Trophoblast cell (in vitro differentiated cells and primary cell): ENCODE results near the gene ZNF827.

Experiments used
- DNase-seq, 2 donors: peaks; one replicate each; pipeline ENCODE4 v3.0.0-alpha.2; 2016
- H2AFZ ChIP-seq: 2 replicates; pipeline ENCODE4 v1.6.1; 2013; ENCODE audit warnings: low read length, moderate library complexity, mild to moderate bottlenecking; ENCODE audit not compliant: insufficient read depth, poor library complexity
- H2AK5ac ChIP-seq: 2 replicates; pipeline ENCODE4 v1.6.1; 2013; ENCODE audit warnings: mild to moderate bottlenecking, low read length
- H2BK120ac ChIP-seq: 2 replicates; pipeline ENCODE4 v1.6.1; 2013; ENCODE audit warnings: low read length, mild to moderate bottlenecking, moderate library complexity; ENCODE audit not compliant: insufficient read depth, poor library complexity
- H2BK12ac ChIP-seq: 2 replicates; pipeline ENCODE4 v1.6.1; 2013; ENCODE audit warnings: mild to moderate bottlenecking, low read length, moderate library complexity
- H2BK5ac ChIP-seq: 2 replicates; pipeline ENCODE4 v1.6.1; 2013; ENCODE audit warnings: low read length, low read depth, moderate library complexity, mild to moderate bottlenecking; ENCODE audit not compliant: poor library complexity
- H3K14ac ChIP-seq: 2 replicates; pipeline ENCODE4 v1.6.1; 2013; ENCODE audit warnings: mild to moderate bottlenecking, low read length
- H3K18ac ChIP-seq: 2 replicates; pipeline ENCODE4 v1.6.1; 2013; ENCODE audit warnings: mild to moderate bottlenecking, low read length
- H3K23ac ChIP-seq: 2 replicates; pipeline ENCODE4 v1.6.1; 2013; ENCODE audit warnings: low read length
- H3K27ac ChIP-seq: 2 replicates; pipeline ENCODE4 v1.5.1; 2013; ENCODE audit warnings: low read depth, mild to moderate bottlenecking, inconsistent platforms, low read length, moderate library complexity
- H3K27me3 ChIP-seq: 2 replicates; pipeline ENCODE4 v1.6.1; 2013; ENCODE audit warnings: inconsistent platforms, mild to moderate bottlenecking, low read length, moderate library complexity; ENCODE audit not compliant: insufficient read depth
- H3K36me3 ChIP-seq, 2 experiments: 1 replicate in 1 of 2; 2 replicates in 1 of 2; pipeline ENCODE4 v1.6.1; 2013; ENCODE audit warnings: low read length in 2 of 2, mild to moderate bottlenecking in 2 of 2, moderate library complexity in 1 of 2; ENCODE audit not compliant: insufficient read depth in 2 of 2, control insufficient read depth in 1 of 2
- H3K4ac ChIP-seq: 2 replicates; pipeline ENCODE4 v1.6.1; 2013; ENCODE audit warnings: low read depth, mild to moderate bottlenecking, low read length, moderate library complexity
- H3K4me1 ChIP-seq, 2 experiments: 1 replicate in 1 of 2; 2 replicates in 1 of 2; pipeline ENCODE4 v1.6.1; 2013; ENCODE audit warnings: low read length in 2 of 2, mild to moderate bottlenecking in 2 of 2, moderate library complexity in 1 of 2; ENCODE audit not compliant: insufficient read depth in 2 of 2, control insufficient read depth in 1 of 2
- H3K4me2 ChIP-seq: 2 replicates; pipeline ENCODE4 v1.6.1; 2013; ENCODE audit warnings: inconsistent platforms, mild to moderate bottlenecking, low read length, moderate library complexity
- H3K4me3 ChIP-seq: 2 replicates; pipeline ENCODE4 v1.5.1; 2013; ENCODE audit warnings: mild to moderate bottlenecking, low read depth, low read length, inconsistent platforms
- H3K79me1 ChIP-seq: one replicate; pipeline ENCODE4 v1.6.1; 2013; ENCODE audit warnings: low read length
- H3K79me2 ChIP-seq: 2 replicates; pipeline ENCODE4 v1.6.1; 2013; ENCODE audit warnings: low read length, mild to moderate bottlenecking; ENCODE audit not compliant: control insufficient read depth, insufficient read depth, poor library complexity
- H3K9ac ChIP-seq: 2 replicates; pipeline ENCODE4 v1.6.1; 2013; ENCODE audit warnings: mild to moderate bottlenecking, low read length
- H3K9me3 ChIP-seq: 2 replicates; pipeline ENCODE4 v1.6.1; 2013; ENCODE audit warnings: low read depth, mild to moderate bottlenecking, control low read depth, inconsistent platforms, low read length; ENCODE audit not compliant: insufficient read depth
- H4K12ac ChIP-seq: 2 replicates; pipeline ENCODE4 v1.6.1; 2013; ENCODE audit warnings: low read depth, mild to moderate bottlenecking, low read length, moderate library complexity
- H4K8ac ChIP-seq: 2 replicates; pipeline ENCODE4 v1.6.1; 2013; ENCODE audit warnings: low read depth, mild to moderate bottlenecking, low read length, moderate library complexity
- H4K91ac ChIP-seq: one replicate; pipeline ENCODE4 v1.6.1; 2013; ENCODE audit warnings: low read depth, mild to moderate bottlenecking, low read length, moderate library complexity
- WGBS: extraction: QIAGEN DNeasy Blood & Tissue Kit; methylation state at CpG from one replicate; pipeline ENCODE4 v1.1.7; 2013; ENCODE audit warnings: missing lambda C conversion rate; ENCODE audit not compliant: insufficient read length, insufficient coverage; ENCODE audit errors: extremely low coverage; 5-methylcytosine and 5-hydroxymethylcytosine counted together

ZNF827 gene

GRCh38 chr4:145799223-145799622 lies 139.4 kb downstream of the ZNF827 start:
- Histone ChIP-seq H3K4ac (no peak overlapping the region), H3K79me2 (no peaks in the 10 kb centered on the region), H3K27ac (no peak overlapping the region), H3K14ac (no peak overlapping the region), H3K18ac (no peak overlapping the region), H4K91ac (no peak overlapping the region), H3K4me3 (no peak overlapping the region), H3K4me2 (no peak overlapping the region), H2AK5ac (no peak overlapping the region), H3K9me3 (no peaks in the 10 kb centered on the region), H4K12ac (no peak overlapping the region), H3K79me1 (peaks cover 4% of the 10 kb centered on the region), H3K36me3 (peaks cover 0 to 3% of the 10 kb centered on the region in 2 experiments), H2BK5ac (no peak overlapping the region), H2AFZ (no peak overlapping the region), H2BK12ac (no peak overlapping the region), H2BK120ac (no peak overlapping the region), H3K4me1 (peaks cover 3 to 4% of the 10 kb centered on the region in 2 experiments), H3K9ac (no peak overlapping the region), H4K8ac (no peak overlapping the region), H3K27me3 (no peaks in the 10 kb centered on the region), H3K23ac (no peak overlapping the region)
- DNase-seq, result no peak
- no CpG with 5 or more reads among the region's 2 CpGs for WGBS

GRCh38 chr4:145797278-145797677 lies 141.3 kb downstream of the ZNF827 start:
- Histone ChIP-seq H2AK5ac (no peak overlapping the region), H3K4me1 (peaks cover 3 to 4% of the 10 kb centered on the region in 2 experiments), H2BK12ac (no peak overlapping the region), H3K79me1 (peaks cover 3% of the 10 kb centered on the region), H4K8ac (no peak overlapping the region), H3K4ac (no peak overlapping the region), H3K27ac (no peak overlapping the region), H3K79me2 (no peaks in the 10 kb centered on the region), H3K9ac (no peak overlapping the region), H2AFZ (no peak overlapping the region), H4K12ac (no peak overlapping the region), H2BK120ac (no peak overlapping the region), H3K4me3 (no peak overlapping the region), H4K91ac (no peak overlapping the region), H2BK5ac (no peak overlapping the region), H3K27me3 (no peaks in the 10 kb centered on the region), H3K9me3 (no peaks in the 10 kb centered on the region), H3K18ac (no peak overlapping the region), H3K4me2 (no peak overlapping the region), H3K23ac (no peak overlapping the region), H3K36me3 (peaks cover 0 to 3% of the 10 kb centered on the region in 2 experiments), H3K14ac (no peak overlapping the region)
- no peak for DNase-seq

DNA sequence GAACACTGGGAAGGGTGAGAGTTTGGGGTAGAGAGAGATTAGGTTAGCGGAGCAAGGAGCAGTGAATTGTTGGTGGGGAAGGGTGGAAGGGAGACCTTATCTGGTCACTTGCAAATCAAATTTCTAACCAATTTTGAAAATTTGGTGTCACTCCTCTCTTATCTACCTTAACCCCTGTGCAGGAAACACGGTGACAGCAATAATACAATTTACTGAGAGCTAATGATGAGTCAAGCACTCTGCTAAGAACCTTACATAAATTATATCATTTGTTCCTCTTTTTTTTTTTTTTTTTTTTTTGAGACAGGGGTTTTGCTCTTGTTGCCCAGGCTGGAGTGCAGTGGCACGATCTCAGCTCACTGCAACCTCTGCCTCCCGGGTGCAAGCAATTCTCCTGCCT lies 142.3 kb downstream of the ZNF827 start:
- H3K79me2 ChIP-seq, result no peaks in the 10 kb centered on the region
- no peak overlapping the region for H4K12ac ChIP-seq
- no peak overlapping the region for H3K9ac ChIP-seq
- peaks cover 3 to 5% of the 10 kb centered on the region in 2 experiments for H3K4me1 ChIP-seq
- H2AK5ac ChIP-seq, result no peak overlapping the region
- H3K79me1 ChIP-seq, result no peaks in the 10 kb centered on the region
- no peak overlapping the region for H2BK120ac ChIP-seq
- H3K4me3 ChIP-seq, result no peak overlapping the region
- 100% methylated on average over 1 of the region's 4 CpGs for WGBS
- H4K8ac ChIP-seq, result no peak overlapping the region
- H2BK5ac ChIP-seq, result no peak overlapping the region
- no peaks in the 10 kb centered on the region for H3K9me3 ChIP-seq
- DNase-seq, result no peak
- H3K4me2 ChIP-seq, result no peak overlapping the region
- no peak overlapping the region for H2AFZ ChIP-seq
- H2BK12ac ChIP-seq, result no peak overlapping the region
- H3K27ac ChIP-seq, result no peak overlapping the region
- no peak overlapping the region for H4K91ac ChIP-seq
- no peak overlapping the region for H3K4ac ChIP-seq
- H3K18ac ChIP-seq, result no peak overlapping the region
- H3K36me3 ChIP-seq, result peaks cover 0 to 3% of the 10 kb centered on the region in 2 experiments
- H3K27me3 ChIP-seq, result no peaks in the 10 kb centered on the region
- H3K23ac ChIP-seq, result no peak overlapping the region
- H3K14ac ChIP-seq, result no peak overlapping the region

DNA sequence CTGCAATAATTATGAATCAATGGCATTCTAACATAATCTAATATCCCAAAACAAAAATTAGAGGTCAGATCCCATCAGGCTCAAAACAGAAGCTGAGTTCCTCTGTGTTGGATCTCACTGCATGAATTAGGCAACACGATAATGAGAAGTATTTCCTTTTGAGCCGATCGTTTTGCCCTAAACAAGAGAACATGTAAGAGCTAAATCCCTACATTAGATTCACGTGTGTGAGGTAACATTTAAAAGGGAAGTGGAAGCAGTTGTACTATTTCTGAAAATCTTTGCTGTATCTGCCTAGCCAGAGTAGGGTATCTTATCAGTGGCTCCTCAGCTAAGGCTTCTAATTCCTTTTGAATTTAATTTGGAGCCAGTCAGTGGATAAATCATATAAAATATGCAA lies 143.1 kb downstream of the ZNF827 start:
- Histone ChIP-seq H3K4ac (no peak overlapping the region), H3K79me2 (no peaks in the 10 kb centered on the region), H3K18ac (no peak overlapping the region), H2BK120ac (no peak overlapping the region), H3K9me3 (no peaks in the 10 kb centered on the region), H3K4me3 (no peak overlapping the region), H3K79me1 (no peaks in the 10 kb centered on the region), H3K36me3 (peaks cover 0 to 3% of the 10 kb centered on the region in 2 experiments), H2BK5ac (no peak overlapping the region), H3K4me1 (peaks cover under 1 to 4% of the 10 kb centered on the region in 2 experiments), H2BK12ac (no peak overlapping the region), H4K91ac (no peak overlapping the region), H4K8ac (no peak overlapping the region), H3K14ac (no peak overlapping the region), H3K4me2 (no peak overlapping the region), H4K12ac (no peak overlapping the region), H3K23ac (no peak overlapping the region), H2AFZ (no peak overlapping the region), H3K27me3 (no peaks in the 10 kb centered on the region), H3K9ac (no peak overlapping the region), H2AK5ac (no peak overlapping the region), H3K27ac (no peak overlapping the region)
- no CpG with 5 or more reads among the region's 4 CpGs for WGBS
- DNase-seq, result no peak
